ENCODE measurements around the gene DESI1. TPM values are rescaled to one million over a fixed set of nuclear protein-coding genes. Genes with fewer than 3 reads are reported as not detected.

The DESI1 gene
- total RNA-seq, 2 donors from 2014 or later, result 21.9 to 22.9 TPM

DNA sequence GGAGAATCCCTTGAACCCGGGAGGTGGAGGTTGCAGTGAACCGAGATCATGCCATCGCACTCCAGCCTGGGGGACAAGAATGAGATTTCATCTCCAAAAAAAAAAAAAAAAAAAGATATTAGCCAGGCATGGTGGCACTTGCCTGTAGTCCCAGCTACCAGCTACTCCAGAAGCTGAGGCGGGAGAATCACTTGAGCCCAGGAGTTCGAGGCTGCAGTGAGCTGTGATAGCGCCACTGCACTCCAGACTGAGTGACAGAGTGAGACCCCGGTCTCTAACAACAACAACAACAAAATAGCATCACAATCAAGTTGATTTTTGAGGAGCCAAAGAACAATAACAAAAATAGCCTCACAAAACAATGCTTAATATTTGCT is 33.5 kb downstream of the DESI1 start:
- TF ChIP-seq, protein P1, sequence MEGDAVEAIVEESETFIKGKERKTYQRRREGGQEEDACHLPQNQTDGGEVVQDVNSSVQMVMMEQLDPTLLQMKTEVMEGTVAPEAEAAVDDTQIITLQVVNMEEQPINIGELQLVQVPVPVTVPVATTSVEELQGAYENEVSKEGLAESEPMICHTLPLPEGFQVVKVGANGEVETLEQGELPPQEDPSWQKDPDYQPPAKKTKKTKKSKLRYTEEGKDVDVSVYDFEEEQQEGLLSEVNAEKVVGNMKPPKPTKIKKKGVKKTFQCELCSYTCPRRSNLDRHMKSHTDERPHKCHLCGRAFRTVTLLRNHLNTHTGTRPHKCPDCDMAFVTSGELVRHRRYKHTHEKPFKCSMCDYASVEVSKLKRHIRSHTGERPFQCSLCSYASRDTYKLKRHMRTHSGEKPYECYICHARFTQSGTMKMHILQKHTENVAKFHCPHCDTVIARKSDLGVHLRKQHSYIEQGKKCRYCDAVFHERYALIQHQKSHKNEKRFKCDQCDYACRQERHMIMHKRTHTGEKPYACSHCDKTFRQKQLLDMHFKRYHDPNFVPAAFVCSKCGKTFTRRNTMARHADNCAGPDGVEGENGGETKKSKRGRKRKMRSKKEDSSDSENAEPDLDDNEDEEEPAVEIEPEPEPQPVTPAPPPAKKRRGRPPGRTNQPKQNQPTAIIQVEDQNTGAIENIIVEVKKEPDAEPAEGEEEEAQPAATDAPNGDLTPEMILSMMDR (IDR thresholded peaks at IDR 0.05), result no peak
- Histone ChIP-seq H3K27me3 (replicated peaks; ENCODE audit: insufficient read depth) (no peaks in the 10 kb centered on the region), H3K4me1 (ENCODE audit: control insufficient read depth in 1 of 2, low read depth in 2 of 2) (peaks cover 9 to 20% of the 10 kb centered on the region in 2 donors), H3K4me3 (no peak overlapping the region), H3K36me3 (peaks cover 19% of the 10 kb centered on the region), H3K9me3 (no peaks in the 10 kb centered on the region), H3K27ac (no peak overlapping the region)
- DNase-seq (ENCODE audit: low spot score) (no peak), ATAC-seq (ENCODE audit: insufficient number of reproducible peaks, low FRiP score, low read depth) (no peak)

DNA sequence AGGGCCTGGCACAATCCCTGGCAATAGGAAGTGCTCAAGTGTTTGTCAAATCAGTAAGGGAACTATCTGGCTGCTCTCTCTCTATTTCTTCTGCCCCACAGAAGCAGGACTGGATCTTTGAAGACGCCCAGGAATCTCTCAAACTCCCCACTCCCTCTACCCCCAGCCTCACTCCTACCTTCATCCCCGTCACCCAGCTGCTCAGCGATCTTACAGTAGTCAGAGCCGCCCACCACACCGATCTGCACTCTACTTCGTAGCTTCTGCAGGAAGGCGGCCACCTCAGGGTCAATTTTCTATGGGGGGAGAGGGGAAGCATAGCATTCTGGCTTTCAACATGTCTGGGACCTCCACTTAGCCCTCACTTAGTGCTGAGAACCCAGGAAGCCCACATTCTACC is 34.9 kb downstream of the DESI1 start:
- DNase-seq (ENCODE audit: low spot score) (no peak), ATAC-seq (ENCODE audit: insufficient number of reproducible peaks, low FRiP score, low read depth) (no peak)
- Histone ChIP-seq H3K36me3 (peaks cover 21% of the 10 kb centered on the region), H3K4me3 (no peak overlapping the region), H3K27me3 (replicated peaks; ENCODE audit: insufficient read depth) (no peaks in the 10 kb centered on the region), H3K4me1 (ENCODE audit: control insufficient read depth in 1 of 2, low read depth in 2 of 2) (peaks cover 9 to 20% of the 10 kb centered on the region in 2 donors), H3K9me3 (no peaks in the 10 kb centered on the region), H3K27ac (no peak overlapping the region)
- TF ChIP-seq, protein P1 (IDR thresholded peaks at IDR 0.05), result no peak

DNA sequence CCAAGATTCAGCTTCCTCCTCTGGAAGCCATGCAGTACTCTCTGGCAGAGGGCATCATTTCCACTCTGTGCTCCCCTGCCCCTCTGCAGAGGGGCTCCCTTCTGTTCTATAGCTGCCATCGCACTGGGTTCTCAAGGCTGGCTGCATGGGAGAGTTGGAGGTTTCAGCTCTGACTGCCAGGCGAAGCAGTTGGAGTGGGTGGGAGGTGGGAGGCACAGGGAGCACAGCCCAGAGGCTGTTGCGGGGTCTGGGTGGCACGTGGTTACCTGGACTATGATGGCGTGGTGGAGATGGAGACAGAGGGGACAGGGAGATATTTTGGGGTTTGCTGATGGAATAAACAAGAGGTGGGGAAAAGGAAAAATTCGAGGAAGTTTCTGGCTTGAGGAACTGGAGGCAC is 36.0 kb downstream of the DESI1 start:
- H3K4me3 ChIP-seq, result no peak overlapping the region
- no peak overlapping the region for H3K27ac ChIP-seq
- DNase-seq (ENCODE audit: low spot score) (no peak), ATAC-seq (ENCODE audit: insufficient number of reproducible peaks, low FRiP score, low read depth) (no peak)
- TF ChIP-seq, protein P1 (IDR thresholded peaks at IDR 0.05), result no peak
- H3K9me3 ChIP-seq, result no peaks in the 10 kb centered on the region
- peaks cover 21% of the 10 kb centered on the region for H3K36me3 ChIP-seq
- no peaks in the 10 kb centered on the region for H3K27me3 ChIP-seq (replicated peaks; ENCODE audit: insufficient read depth)
- H3K4me1 ChIP-seq (ENCODE audit: control insufficient read depth in 1 of 2, low read depth in 2 of 2), result peaks cover 9 to 20% of the 10 kb centered on the region in 2 donors

DNA sequence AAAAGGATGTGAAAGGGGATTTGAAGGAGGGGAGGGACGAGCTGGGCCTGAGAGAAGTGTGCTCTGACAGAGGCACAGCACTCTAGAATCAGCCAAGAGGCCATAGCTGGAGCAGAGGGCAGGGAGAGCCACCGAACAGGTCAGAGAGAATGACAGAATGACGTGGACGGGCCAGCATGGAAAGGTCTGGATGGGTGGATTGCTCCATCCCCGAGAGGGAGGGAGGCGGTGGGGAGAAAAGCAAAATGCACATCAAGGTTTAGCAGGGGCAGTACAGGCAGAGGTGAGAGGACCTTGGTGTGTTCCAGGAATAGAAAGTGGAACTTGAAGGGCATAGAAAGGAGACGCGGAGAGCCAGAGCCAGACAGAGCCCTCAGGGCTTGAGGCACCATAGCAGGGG is 38.1 kb downstream of the DESI1 start:
- Histone ChIP-seq H3K27ac (no peak overlapping the region), H3K27me3 (replicated peaks; ENCODE audit: insufficient read depth) (no peaks in the 10 kb centered on the region), H3K4me3 (no peak overlapping the region), H3K36me3 (peaks cover 29% of the 10 kb centered on the region), H3K4me1 (ENCODE audit: control insufficient read depth in 1 of 2, low read depth in 2 of 2) (peaks cover 0 to 4% of the 10 kb centered on the region in 2 donors), H3K9me3 (no peaks in the 10 kb centered on the region)
- no peak for DNase-seq (ENCODE audit: low spot score)
- TF ChIP-seq, protein P1 (IDR thresholded peaks at IDR 0.05), result no peak
- no peak for ATAC-seq (ENCODE audit: insufficient number of reproducible peaks, low FRiP score, low read depth)

DNA sequence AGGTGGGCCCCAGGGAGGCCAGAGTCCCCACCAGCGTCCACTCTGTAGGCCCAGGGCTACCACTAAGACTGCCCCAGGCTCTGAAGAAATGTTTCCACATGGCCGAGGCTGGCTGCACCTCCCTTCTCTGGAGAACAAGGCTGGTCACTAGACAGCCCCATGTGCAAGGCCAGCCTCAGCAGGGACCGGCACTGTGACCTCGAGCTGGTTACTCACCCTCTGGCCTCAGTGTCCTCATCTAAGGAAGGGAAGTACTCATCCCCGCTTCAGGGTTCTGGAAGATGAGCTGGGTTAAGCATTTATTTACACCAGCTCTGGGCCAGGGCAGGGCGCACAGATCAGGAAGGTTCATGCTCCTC is 40.9 kb downstream of the DESI1 start:
- Histone ChIP-seq H3K36me3 (peaks cover 43% of the 10 kb centered on the region), H3K27me3 (replicated peaks; ENCODE audit: insufficient read depth) (no peaks in the 10 kb centered on the region), H3K9me3 (no peaks in the 10 kb centered on the region), H3K27ac (no peak overlapping the region), H3K4me3 (no peak overlapping the region), H3K4me1 (ENCODE audit: control insufficient read depth in 1 of 2, low read depth in 2 of 2) (peaks cover 0 to 4% of the 10 kb centered on the region in 2 donors)
- TF ChIP-seq, protein P1 (IDR thresholded peaks at IDR 0.05), result no peak
- DNase-seq (ENCODE audit: low spot score) (no peak), ATAC-seq (ENCODE audit: insufficient number of reproducible peaks, low FRiP score, low read depth) (no peak)
